HepG2 (cell line): ENCODE results near the gene MAN1B1. TPM values are rescaled to one million over a fixed set of nuclear protein-coding genes. Genes with fewer than 3 reads are reported as not detected.
A peak's percentile ranks its signal among the peaks of the same experiment; 100 is the strongest.

Experiments
- GABPA ChIP-seq, 2 experiments: IDR thresholded peaks; 2 replicates each; pipeline ENCODE4 v1.6.1; 2011 to 2016; ENCODE audit warnings: low read depth in 2 of 2, low read length in 1 of 2, missing biosample characterization in 1 of 2, missing genetic modification characterization in 1 of 2
- MXD4 ChIP-seq: IDR thresholded peaks from 2 replicates; pipeline ENCODE4 v1.6.1; 2016; ENCODE audit warnings: mild to moderate bottlenecking, missing biosample characterization, missing genetic modification reagents
- SKI ChIP-seq: fragments of 450-650 bp; IDR thresholded peaks from one replicate; pipeline ENCODE4 v1.6.1; 2018; ENCODE audit warnings: mild to moderate bottlenecking; ENCODE audit not compliant: partially characterized antibody
- SP4 ChIP-seq: sonication (generic); formaldehyde crosslinking; IDR thresholded peaks from 2 replicates; pipeline ENCODE4 v1.8.1; 2023; ENCODE audit warnings: mild to moderate bottlenecking, missing genetic modification reagents
- SPEN ChIP-seq: sonication (generic); formaldehyde crosslinking; IDR thresholded peaks from 2 replicates; pipeline ENCODE4 v1.5.1; 2020; ENCODE audit warnings: low read depth, mild to moderate bottlenecking, missing genetic modification reagents
- ZNF275 ChIP-seq: sonication (generic); formaldehyde crosslinking; IDR thresholded peaks from 2 replicates; pipeline ENCODE4 v1.8.0; 2022; ENCODE audit warnings: missing genetic modification reagents, mild to moderate bottlenecking, inconsistent platforms, borderline replicate concordance
- ZNF501 ChIP-seq: sonication (generic); formaldehyde crosslinking; IDR thresholded peaks from 2 replicates; pipeline ENCODE4 v1.5.1; 2020; ENCODE audit warnings: mild to moderate bottlenecking, moderate library complexity, missing genetic modification reagents
- ZNF567 ChIP-seq: sonication (generic); formaldehyde crosslinking; IDR thresholded peaks from 2 replicates; pipeline ENCODE4 v1.8.1; 2023; ENCODE audit warnings: mild to moderate bottlenecking, missing genetic modification reagents, borderline replicate concordance
- polyA plus RNA-seq, 8 experiments: library from polyadenylated mRNA; depleted of rRNA in 3 of 8; stranded (reverse) in 7 of 8; unstranded in 1 of 8; fragments of >200 nt; fragmentation: Illumina TruSeq in 4 of 8; extraction: Trizol in 4 of 8; gene quantifications; 2 replicates each; pipeline versions ENCODE4 v1.2.1 to v1.2.3, GENCODE V29; 2011 to 2016; ENCODE audit warnings: low read depth in 4 of 8, missing spikeins in 1 of 8, mixed read lengths in 1 of 8; ENCODE audit not compliant: insufficient read depth in 1 of 8
- total RNA-seq, 5 experiments: library from RNA; depleted of rRNA; stranded (reverse); fragments of >200 nt; fragmentation: Illumina TruSeq; extraction: Trizol; gene quantifications; 2 replicates each; pipeline ENCODE4 v1.2.3, GENCODE V29; 2016; ENCODE audit warnings: low read depth in 1 of 5
- TF ChIP-seq, protein P1 (sequence below): sonication (generic); formaldehyde crosslinking; IDR thresholded peaks from 2 replicates; pipeline ENCODE4 v1.8.0; 2022; ENCODE audit warnings: missing genetic modification reagents, mild to moderate bottlenecking, moderate library complexity, borderline replicate concordance

MAN1B1 gene
- total and polyA plus RNA-seq, 2 of the 13 experiments (the other 11 are each of a cell fraction or from before 2014, with no cell fraction given), result 48.9 to 59.5 TPM

DNA sequence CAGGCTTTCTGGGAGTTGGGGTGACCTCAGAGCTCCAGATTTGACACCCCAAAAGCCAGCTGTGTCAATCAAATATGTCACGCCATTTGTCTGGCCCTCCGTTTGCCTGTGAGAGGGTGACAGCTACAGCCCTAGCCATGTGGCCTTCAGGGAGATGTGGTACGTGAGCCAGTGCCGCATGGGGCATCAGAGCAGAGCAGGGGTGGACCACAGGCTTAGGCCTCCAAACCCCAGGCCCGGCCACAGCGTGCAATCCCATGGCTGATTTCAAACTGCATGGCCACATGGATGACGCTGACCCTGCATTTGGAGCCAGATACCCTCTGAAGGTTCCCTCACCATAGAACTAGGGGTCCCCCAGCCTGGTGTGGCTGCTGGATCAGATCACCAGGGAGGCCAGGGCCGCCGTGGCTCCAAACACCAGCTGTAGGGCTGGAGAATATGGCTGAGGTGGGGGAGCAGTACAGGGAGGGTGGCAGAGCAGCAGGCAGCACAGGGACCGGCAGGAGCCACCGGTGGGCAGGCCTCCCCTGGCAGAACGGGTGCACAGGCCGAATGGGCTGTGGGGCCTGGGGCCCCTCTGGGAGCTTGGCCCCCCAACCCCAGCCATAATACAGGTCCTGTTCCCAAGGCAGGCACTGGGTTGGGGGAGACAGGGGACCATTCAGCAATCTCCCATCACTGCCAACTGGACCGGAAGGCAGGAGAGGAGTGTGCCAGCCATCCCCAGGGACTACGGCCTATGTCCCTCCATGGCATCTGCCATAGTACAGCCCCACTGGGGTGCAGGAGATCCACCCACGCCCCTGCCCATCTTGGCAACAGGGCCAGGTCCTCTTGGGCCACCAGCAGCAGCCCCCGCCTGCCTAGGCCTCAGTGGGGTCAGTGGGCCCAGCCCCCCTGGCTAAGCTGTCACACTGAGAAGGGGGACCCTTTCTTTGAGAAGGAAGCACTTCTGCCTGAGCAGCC, 18.0 kb upstream of the MAN1B1 start (continued):
- TF ChIP-seq, protein P1, sequence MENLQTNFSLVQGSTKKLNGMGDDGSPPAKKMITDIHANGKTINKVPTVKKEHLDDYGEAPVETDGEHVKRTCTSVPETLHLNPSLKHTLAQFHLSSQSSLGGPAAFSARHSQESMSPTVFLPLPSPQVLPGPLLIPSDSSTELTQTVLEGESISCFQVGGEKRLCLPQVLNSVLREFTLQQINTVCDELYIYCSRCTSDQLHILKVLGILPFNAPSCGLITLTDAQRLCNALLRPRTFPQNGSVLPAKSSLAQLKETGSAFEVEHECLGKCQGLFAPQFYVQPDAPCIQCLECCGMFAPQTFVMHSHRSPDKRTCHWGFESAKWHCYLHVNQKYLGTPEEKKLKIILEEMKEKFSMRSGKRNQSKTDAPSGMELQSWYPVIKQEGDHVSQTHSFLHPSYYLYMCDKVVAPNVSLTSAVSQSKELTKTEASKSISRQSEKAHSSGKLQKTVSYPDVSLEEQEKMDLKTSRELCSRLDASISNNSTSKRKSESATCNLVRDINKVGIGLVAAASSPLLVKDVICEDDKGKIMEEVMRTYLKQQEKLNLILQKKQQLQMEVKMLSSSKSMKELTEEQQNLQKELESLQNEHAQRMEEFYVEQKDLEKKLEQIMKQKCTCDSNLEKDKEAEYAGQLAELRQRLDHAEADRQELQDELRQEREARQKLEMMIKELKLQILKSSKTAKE (CRISPR knock-in tag), result no peak
- TF ChIP-seq MXD4 (CRISPR knock-in tag) (no peak), SP4 (CRISPR knock-in tag) (no peak), SPEN (CRISPR knock-in tag) (peak; percentile 11; the same call in 1 of the 2 replicates), ZNF567 (no peak), GABPA (IDR thresholded peaks at IDR 0.05; ENCODE audit: low read depth, low read length) (no peak), GABPA (CRISPR knock-in tag; IDR thresholded peaks at IDR 0.05; ENCODE audit: low read depth) (no peak), ZNF275 (CRISPR knock-in tag) (no peak), ZNF501 (CRISPR knock-in tag) (no peak), SKI (no peak)
- TF ChIP-seq, all 625 proteins: peak for 33
